Cardiac fibroblast (primary cell): ENCODE results near the gene GRIA3.

Experiments
- DNase-seq, 2 donors: peaks; one replicate each; pipeline versions ENCODE4 v3.0.0 to v3.0.0-alpha.2; 2010; ENCODE audit warnings: low read depth in 2 of 2
- H3K4me3 ChIP-seq, 2 donors: replicated peaks in 1 of 2; 1 replicate in 1 of 2; 2 replicates in 1 of 2; pipeline ENCODE4 v1.5.1; 2011; ENCODE audit warnings: low read depth in 2 of 2, low read length in 2 of 2, mild to moderate bottlenecking in 2 of 2, moderate library complexity in 1 of 2
- TF ChIP-seq, protein P1 (sequence below): IDR thresholded peaks from one replicate; pipeline ENCODE4 v1.5.1; 2011; ENCODE audit warnings: low read depth, mild to moderate bottlenecking, low read length, inconsistent platforms

Gene GRIA3

DNA sequence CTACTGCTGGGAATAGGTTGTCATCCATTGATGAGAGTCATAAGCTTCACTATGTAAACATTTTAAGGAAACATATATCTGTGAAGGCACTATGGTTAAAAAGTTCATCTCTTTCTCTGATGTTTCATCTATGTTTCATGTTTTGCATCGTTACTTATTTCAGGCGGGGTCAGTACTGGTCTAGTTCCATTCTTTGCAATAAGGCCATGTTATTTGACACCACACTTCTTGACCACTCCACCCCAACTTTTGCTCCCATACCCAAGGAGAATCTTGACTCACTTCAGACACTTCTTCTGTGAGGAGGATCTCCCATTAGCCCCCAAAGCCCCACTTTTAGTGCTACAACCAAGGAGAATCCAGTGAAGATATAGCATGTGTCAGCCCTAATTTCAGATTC, 119.4 kb downstream of the GRIA3 start:
- no peak for DNase-seq
- no peak overlapping the region for H3K4me3 ChIP-seq
- TF ChIP-seq, protein P1, sequence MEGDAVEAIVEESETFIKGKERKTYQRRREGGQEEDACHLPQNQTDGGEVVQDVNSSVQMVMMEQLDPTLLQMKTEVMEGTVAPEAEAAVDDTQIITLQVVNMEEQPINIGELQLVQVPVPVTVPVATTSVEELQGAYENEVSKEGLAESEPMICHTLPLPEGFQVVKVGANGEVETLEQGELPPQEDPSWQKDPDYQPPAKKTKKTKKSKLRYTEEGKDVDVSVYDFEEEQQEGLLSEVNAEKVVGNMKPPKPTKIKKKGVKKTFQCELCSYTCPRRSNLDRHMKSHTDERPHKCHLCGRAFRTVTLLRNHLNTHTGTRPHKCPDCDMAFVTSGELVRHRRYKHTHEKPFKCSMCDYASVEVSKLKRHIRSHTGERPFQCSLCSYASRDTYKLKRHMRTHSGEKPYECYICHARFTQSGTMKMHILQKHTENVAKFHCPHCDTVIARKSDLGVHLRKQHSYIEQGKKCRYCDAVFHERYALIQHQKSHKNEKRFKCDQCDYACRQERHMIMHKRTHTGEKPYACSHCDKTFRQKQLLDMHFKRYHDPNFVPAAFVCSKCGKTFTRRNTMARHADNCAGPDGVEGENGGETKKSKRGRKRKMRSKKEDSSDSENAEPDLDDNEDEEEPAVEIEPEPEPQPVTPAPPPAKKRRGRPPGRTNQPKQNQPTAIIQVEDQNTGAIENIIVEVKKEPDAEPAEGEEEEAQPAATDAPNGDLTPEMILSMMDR: no peak

GRCh38 chrX:123308658-123309057, 124.6 kb downstream of the GRIA3 start:
- DNase-seq: no peak
- H3K4me3 ChIP-seq: no peak overlapping the region

GRCh38 chrX:123310112-123310511, 126.0 kb downstream of the GRIA3 start:
- H3K4me3 ChIP-seq: no peak overlapping the region
- DNase-seq: no peak
- TF ChIP-seq, protein P1: no peak

More at GRCh38 chrX:123308658-123309057, 124.6 kb downstream of the GRIA3 start:
- TF ChIP-seq, protein P1: no peak

DNA sequence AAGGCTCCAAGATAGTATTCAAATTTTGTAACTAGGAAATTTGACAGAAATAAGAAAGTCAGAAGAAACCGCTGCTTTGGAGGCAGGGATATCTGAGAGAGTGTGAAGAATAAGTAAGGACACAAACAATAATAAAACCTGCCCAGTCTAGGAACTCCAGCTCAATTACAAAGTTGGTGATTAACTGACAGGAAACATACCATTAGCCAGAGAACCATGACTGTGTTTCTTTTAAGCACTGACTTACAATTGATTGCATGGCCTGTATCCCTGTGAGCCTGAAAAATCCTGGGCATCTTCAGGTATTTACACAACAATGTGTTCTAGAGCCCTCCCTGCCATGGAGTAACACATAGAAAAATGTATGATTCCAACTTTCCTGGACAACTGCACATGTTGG, 127.4 kb downstream of the GRIA3 start:
- TF ChIP-seq, protein P1: no peak

DNA sequence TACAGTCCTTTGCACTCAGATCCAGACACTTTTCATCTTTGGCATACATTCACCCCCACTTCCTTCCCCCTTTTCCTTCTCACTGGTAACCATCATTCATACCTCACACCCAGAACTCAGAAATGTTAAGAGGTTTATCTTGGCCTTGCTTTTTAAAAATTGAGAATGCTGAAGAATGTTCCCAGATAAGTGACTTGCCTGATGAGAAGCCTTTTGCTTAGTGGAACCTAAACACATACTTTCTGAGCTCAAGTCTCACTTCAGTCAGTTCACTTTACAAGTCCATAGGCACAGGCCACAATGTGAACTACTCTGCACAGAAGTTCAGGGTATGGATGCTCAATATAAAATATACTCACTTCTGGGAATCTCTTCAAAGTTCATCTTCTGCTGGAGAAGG, 129.4 kb downstream of the GRIA3 start:
- DNase-seq: no peak
- TF ChIP-seq, protein P1: no peak
- H3K4me3 ChIP-seq: no peak overlapping the region

More for the DNA sequence above, 127.4 kb downstream of the GRIA3 start:
- H3K4me3 ChIP-seq: no peak overlapping the region
- DNase-seq: no peak

DNA sequence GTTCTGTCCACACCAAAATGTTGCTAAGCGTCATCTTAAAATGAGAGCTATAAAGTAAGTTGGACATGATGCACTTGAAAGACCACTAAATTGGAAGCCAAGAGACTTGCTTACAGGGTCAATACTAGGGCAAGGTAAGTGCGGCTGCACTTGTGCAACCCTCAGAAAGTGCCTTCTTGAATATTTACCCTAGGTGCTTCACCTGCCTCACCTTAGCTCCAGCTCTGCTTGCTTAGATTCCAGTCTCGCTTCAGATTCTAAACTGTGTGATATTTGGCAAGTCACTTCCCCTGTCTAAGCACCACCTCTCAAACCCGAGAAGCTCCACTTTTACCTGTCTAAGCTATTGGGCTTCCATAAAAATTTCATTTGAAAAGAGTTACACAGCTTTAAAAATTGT, 136.5 kb downstream of the GRIA3 start:
- DNase-seq: no peak
- no peak overlapping the region for H3K4me3 ChIP-seq
- TF ChIP-seq, protein P1: no peak

DNA sequence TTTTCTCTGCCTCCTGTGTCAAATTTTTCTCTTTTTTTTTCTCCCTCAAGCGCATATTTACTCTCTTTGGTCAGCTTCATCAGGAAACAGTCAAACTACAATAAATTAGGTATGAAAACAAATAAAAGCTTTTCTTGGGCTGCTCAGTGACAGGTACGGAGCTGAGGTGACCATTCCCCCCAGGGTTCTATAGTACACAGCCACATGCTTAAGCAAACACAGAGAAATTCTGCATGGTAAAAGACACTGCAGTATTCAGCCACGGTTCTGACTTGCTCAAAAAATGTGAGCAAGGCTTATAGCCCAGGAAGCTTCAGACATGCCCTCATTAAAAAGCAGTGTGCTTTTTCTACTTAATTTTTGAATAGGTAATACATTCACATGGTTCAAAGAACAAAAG, 138.5 kb downstream of the GRIA3 start:
- no peak overlapping the region for H3K4me3 ChIP-seq
- no peak for DNase-seq
- TF ChIP-seq, protein P1: no peak
